GM18526 (cell line): ENCODE data around the gene NFIX.

Source experiments
- POLR2A ChIP-seq: IDR thresholded peaks from 3 replicates; pipeline ENCODE4 v1.6.1; 2011; ENCODE audit not compliant: insufficient read length; ENCODE audit errors: extremely low read depth

Gene NFIX

DNA sequence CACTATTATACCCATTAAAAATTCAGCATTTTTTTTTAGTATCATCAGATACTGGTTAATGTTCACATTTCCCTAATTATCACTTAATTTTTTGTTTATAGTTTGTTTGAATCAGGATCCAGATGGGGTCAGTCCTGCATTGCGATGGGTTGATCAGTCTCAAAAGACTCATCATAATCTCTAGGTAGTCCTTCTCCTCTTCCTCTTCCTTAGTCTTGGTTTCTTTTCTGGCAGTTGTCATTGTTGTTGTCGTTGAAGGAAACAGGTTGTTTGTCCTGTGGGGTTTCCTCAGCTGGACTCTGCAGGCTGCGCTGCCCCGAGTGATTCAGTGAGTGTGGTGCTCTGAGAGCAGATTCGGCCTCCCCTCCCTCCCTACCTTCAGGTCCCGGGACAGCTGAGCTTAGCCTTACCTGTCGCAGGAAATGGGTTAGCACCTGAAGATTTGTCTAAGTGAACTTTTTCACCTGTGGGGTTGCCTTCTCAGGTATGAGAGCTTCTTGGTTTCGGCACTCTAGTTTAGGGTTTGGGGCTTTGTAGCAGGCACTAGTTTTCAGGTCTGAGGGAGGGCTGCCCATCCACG, 34.1 kb downstream of the NFIX start:
- TF ChIP-seq POLR2A = no peak

DNA sequence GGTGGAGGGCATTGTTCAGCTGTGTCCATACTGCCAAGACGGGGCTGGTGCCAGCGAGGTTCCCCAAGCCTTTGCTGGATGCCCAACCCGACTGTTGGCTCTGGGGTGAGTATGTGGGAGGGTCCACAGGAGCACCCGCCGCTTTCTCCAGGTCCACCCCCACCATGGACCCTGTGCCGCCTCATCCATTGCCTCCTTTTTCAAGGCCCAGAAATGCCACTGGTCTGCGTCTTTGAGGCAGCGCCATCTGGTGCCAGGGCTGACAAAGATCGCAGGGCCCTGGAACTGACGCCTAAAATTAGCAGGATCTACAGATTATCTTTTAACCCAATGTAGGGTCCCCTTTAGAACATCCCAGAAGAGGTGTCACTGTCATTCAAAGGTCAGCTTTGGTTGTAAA, 34.6 kb downstream of the NFIX start:
- no peak for TF ChIP-seq POLR2A

DNA sequence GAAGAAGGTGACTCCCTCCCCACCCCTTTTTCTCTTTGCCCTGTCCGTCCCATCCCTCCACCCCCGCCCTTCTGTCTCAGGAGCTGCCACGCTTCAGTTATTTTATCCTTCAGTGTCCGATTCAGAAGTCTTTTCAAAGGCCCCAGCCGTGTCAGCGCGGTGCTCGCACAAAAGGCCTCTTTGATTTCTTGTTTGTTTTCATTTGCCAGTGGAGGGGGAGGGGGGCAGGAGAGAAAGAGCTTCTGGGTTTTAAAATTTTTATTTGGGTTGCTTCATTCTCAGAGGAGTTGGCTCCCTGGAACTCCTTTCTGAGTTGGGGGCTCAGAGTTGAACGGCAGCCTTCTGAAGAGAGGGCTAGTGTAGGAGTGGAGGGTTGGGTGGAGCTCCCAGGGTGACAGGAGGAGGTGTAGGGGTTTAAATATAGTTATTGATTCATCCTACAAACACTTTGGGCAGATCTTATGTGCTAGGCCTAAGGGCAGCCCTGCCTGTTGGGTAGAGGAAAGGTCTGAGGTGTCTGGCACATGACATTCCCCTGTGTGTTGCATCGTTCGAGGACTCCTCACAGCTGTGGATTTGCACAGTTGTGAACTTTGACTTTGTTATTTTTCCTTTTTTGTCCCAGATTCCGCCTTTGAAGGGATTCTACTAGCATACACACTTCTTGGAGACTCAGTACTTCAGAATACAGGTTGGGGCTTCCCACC, 36.8 kb downstream of the NFIX start:
- no peak for TF ChIP-seq POLR2A

DNA sequence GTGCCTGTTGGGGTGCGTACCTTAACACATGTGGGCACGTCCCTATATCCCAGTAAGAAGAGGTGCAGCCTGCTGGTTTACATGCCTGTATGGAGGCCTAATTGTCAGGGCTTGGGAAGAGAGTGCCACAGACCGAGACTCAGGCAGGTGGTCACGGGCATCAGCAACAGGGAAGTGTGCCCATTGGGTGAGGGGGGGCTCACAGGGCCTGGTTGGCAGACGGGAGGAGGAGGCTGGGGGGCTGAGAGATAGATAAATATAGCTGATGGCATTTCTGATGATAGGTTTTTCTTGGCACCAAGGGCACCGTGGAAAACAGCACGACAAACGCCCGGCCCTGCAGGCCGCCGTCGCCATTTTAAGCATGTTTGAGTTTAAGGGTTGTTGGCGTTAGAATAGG, 37.6 kb downstream of the NFIX start:
- no peak for TF ChIP-seq POLR2A

DNA sequence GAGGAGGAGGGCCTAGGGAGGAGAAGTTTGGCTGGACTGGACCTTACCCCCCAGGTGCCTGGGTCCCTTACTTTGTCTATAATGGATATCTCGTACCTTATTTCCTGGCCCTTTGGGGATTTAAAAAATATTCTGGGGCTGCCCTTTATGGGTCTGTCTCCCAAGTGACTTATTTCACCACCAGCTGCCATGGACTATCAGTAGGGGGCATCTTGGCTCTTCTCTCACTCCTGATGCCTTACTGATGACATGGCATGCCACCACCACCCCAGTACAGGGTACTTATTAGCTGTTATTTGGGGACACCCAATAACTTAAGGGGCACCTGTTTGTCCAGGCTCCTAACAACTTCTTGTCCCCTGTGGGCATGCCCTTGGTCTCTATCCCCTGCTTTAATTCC, 38.0 kb downstream of the NFIX start:
- TF ChIP-seq POLR2A = no peak

DNA sequence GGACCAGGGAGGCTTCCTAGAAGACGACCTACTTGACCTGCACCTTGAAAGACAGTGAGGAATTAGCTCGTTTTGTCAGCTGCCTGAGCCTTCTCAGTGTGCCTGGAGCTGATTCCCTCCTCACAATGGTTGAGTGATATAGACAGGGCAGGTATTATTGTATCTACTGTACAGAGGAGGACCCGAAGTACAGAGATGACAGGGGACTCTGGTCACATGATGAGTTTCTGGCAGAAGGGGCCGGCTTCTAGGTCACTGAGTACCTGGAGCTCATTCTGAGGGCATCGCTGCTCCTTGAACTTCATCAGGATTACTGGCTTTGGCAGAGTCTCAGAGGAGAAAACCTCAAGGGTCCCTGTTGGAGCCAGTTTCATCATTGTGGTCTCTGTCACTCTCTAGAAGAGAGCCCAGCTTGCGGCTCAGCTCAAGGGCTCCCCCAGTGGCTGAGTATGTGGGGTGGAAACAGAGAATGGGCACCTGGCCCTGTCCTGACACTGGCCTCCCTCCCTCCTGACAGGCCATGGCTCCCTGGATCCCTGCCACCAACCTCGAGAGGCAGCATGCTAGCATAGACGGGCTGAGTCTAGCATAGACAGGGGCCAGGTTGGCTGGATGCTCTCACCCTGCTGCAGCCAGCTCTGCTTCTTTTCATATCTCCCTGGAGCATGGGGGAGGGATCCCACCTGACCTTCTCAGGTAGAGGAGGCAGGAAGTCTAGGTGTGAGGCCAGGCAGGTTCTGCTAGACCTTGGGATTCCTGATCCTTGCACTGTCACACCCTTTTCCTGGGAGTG, 38.7 kb downstream of the NFIX start:
- no peak for TF ChIP-seq POLR2A

DNA sequence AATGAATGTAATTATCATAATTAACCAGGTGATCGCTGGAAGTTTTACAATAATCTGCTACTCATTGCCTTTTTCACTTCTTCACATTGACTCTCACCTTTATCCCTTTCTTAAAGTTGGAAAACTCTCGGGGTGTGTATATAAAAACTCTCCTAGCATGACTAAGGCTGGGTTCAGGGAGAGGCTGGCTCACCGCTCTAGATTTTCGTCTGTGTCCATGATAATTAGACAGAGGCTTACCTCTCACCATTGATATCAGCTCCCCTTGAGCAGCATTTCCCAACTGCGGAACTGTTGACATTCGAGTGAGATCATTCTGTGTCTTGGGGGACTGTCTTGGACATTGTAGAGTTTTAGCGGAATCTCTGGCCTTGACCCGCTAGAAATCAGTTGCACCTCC, 39.4 kb downstream of the NFIX start:
- TF ChIP-seq POLR2A = no peak

DNA sequence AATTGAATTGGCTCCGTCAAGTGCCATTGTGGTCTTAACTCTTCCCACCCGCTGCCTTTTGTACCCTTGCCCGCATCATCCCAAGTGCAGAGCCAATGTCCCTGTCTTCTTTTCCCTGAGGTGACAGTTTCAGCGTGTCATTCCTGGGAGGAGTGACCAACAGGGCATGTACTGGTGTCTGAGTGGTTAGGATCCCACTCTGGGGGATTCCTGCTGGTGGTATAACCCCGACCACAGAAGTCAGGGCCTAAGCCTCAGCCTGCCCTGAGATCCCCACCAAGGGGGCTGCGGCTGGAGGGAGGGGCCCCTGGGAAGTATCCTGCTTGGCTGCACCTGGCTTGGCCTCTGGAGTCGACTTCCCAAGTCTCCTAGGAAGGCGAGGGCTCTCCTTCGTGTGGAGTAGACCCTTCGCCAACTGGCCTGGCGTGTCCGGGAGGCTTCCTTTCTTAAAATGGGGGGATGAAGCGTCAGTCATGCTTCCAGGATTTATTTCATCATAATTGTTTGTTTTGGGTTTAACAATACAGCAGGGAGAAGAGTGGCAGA, 40.6 kb downstream of the NFIX start:
- no peak for TF ChIP-seq POLR2A

DNA sequence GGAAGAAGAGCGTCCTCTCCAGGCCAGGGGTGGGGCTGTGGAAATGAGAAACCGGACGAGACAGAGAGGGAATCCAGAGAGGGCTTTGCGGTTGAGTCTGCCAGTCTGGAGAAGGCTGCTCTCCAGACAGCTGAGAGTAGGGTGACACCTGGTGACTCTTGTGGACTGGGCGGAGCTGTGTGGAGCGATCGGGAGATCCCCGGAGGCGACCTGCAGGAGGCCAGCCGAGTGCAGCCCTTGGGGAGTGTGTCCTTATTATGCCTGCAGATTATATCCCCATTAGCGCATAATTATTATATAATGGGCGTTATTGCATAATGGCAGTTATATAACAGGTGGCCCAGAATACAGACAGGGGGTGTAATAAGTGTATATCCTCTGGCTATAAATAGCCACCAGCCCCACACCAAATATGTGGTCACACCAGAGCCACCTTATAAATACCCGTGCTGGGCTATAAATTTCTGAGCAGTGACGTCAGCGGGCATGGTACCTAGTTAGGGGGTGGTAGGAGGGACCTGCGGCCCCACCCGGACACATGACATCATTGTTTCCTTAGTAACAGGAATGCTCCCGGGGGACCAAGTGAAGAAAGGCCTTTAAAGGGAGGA, 41.2 kb downstream of the NFIX start:
- no peak for TF ChIP-seq POLR2A

DNA sequence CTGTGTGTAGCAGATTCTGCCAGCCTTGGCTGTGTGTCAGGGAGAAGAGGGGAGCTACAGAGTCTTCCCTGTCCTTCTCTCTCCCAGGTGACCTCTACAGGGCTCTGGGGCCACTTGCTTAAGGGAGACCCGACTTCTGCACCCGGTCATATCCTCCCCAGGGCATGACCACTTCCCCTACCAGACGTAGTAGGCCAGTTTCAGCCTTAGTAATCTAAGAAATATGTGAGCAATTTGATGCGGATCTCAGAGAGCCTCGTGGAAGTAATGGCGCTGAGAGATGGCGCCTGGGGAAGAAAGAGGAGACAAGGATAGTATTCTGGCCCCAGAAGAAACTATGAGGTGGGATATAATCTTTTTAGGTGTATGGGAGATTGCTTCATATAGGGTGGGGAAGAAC, 41.9 kb downstream of the NFIX start:
- no peak for TF ChIP-seq POLR2A

DNA sequence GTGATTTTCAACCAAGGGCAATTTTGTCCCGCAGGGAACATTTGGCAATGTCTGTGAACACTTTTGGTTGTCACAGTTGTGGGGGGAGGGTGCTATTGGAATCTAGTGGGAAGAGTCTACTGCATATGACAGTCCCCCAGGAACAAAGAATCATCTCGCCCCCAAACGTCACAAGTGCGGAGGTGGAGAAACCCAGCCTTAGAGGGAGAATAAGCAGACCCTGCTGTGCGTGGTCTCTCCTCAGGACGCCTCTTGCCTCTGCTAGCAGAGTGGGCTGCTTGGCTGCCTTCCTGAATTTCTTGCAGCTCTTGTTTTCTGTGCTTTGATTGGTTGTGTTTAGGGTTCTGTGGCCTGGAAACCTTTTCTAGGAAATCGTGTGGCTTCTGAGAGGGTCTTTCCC, 42.5 kb downstream of the NFIX start:
- TF ChIP-seq POLR2A = no peak

DNA sequence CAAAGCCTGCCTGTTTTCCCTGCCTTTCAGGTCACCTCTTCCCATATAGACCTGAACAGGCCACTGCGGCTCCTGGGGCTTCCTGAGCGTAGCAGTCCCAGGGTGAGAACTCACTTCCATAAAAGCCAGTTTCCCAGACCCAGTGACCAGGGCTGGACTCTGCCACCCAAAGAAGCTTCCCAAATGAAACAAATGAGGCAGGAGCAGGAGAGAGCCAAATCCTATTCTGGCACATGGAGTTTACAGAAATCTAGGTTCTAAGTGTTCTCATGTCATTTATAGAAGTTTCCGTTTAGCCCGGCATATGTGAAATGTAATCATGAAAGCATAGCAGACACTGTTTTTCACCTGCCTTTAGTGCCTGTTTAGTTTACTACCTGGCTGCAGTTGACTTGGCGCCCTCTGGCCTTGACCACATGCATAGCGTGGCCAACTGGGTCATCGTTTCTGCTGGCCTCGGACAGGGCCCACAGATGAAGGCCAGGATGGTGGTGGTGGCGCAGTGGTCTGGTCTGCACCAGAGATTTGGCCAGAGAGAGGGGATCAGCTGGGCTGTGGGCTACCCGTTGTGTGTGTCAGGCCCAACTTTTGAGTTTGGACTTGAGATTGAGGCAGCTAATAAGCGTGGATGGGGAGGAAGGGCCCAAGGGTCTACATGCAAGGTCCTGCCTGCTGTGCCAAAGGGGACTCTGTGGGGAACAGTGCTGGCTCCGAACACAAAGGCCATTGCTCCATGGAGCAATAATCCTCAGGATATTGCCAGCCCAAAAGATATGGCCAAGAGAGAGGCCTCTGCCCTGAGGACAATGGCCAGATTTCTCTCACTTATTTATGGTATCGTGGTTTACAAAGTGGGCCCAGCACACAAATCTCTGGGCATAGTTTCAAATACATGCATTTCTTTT, 43.3 kb downstream of the NFIX start:
- no peak for TF ChIP-seq POLR2A

DNA sequence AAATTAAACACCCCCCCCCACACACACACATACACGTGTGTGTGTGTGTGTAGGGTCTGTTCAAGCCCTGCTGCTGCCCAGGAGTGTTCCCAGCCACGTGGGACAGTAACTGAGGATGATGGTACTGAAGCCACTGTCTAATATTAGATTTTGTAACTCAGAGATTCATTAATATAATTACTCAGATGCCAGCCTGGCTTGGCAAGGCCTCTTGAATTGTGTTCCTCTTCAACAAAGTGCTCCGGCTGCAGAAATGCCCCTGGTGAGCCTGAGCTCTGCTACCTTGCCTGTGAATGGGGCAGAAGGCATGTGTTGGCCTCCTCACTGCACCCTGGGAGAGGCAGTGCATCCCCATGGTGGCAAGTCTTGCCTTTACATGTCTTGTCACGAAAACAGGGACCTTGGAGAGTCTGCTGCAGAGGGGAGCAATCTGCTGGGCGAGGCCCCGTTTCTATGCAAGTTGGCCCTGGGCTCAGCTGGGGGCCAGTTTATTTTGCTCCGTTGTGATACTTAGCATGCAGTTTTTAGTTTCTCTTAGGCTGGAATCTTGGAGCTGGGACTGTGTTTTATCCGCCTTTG, 44.0 kb downstream of the NFIX start:
- TF ChIP-seq POLR2A = no peak

DNA sequence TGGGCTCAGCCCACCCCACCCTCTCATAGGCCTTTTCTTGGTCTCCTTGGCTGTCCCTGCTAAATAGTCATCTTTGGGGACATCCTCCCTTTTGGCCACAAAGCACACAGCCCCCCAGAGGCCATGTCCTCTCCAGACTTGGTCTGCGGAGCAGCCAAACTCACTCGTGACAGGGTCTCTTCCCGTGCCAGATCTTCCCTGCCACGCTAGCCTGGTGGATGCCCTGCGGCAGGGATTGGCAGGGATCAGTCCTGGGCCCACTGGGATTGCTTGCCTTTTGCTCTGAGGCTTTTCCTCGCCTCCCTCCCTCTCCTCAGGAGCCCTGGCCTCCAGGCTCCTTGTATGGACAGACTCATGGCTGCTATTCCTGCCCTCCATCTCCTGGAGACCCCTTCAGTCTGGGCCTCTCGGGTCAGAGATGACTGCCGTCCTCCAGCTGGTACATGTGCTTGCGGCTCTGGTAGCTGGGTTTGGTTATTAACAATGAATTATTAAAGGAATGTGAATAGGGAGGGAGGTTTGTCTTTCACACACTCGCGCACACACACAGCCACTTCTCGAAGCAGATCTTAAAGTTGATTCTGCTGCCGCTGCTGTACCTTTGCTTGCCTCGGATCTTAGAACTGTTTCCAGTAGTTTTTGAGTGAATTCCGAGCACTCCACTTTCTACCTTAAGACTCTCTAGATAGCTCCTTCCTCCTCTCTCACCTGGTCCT, 45.1 kb downstream of the NFIX start:
- TF ChIP-seq POLR2A = no peak
